Skeletal muscle tissue (tissue), 4 donors: Measurements from ENCODE around the gene ZNF366. TPM values are rescaled to one million over a fixed set of nuclear protein-coding genes. Genes with fewer than 3 reads are reported as not detected.

Experiments
- H3K27ac ChIP-seq: one replicate; pipeline ENCODE4 v1.7.0; 2013; ENCODE audit warnings: mild to moderate bottlenecking, low read depth, low read length, inconsistent platforms
- H3K27me3 ChIP-seq, 3 donors: one replicate each; pipeline ENCODE4 v1.7.0; 2013; ENCODE audit warnings: low read length in 3 of 3; ENCODE audit not compliant: control insufficient read depth in 3 of 3, insufficient read depth in 3 of 3
- H3K36me3 ChIP-seq, 3 donors: one replicate each; pipeline ENCODE4 v1.7.0; 2013; ENCODE audit warnings: low read length in 3 of 3; ENCODE audit not compliant: control insufficient read depth in 3 of 3, insufficient read depth in 3 of 3
- H3K4me1 ChIP-seq, 3 donors: one replicate each; pipeline ENCODE4 v1.7.0; 2013; ENCODE audit warnings: low read length in 3 of 3, mild to moderate bottlenecking in 3 of 3; ENCODE audit not compliant: control insufficient read depth in 3 of 3, insufficient read depth in 3 of 3
- H3K4me3 ChIP-seq, 3 donors: one replicate each; pipeline ENCODE4 v1.7.0; 2013; ENCODE audit warnings: low read length in 3 of 3
- H3K9ac ChIP-seq, 3 donors: one replicate each; pipeline ENCODE4 v1.7.0; 2013; ENCODE audit warnings: low read length in 3 of 3, mild to moderate bottlenecking in 3 of 3, moderate library complexity in 2 of 3, low read depth in 1 of 3
- H3K9me3 ChIP-seq, 3 donors: one replicate each; pipeline ENCODE4 v1.7.0; 2013; ENCODE audit warnings: low read length in 3 of 3; ENCODE audit not compliant: control insufficient read depth in 3 of 3
- total RNA-seq: library from RNA; depleted of rRNA; stranded (reverse); fragments of >200 nt; gene quantifications from one replicate; pipeline ENCODE4 v1.2.3, GENCODE V29; 2014
- donor health status: Osteomylitis.

Gene ZNF366
- total RNA-seq, 1 donor from 2014 or later: 1.6 TPM

DNA sequence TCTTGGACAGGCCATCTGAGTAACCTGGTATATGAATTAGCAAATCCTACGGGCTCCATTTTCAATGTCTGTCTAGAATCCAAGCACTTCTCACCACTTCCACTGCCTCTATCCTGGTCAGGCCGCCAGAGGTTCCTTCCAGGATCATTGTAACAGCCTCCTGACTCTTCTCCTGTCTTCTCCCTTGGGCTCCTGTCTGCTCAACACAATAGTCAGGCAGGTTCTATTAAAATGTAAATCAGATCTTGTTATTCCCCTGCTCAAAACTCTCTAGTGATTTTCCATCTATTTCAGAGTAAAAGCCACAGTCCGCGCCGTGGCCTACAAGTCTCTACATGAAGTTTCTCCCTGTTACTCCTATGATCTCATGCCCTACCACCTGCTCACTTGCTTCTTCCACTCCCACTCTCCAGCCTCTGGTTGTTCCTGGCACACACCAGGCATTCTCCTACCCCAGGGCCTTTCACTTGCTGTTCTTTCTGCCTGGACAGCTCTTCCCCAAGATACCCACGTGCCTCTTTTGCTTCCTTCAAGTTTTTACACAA is 21.7 kb downstream of the ZNF366 start:
- Histone ChIP-seq H3K4me1 (peaks cover 11 to 24% (median 13%) of the 10 kb centered on the region in 3 donors), H3K9ac (no peak overlapping the region), H3K4me3 (no peak overlapping the region), H3K27ac (no peak overlapping the region), H3K36me3 (no peaks in the 10 kb centered on the region), H3K27me3 (no peaks in the 10 kb centered on the region), H3K9me3 (no peaks in the 10 kb centered on the region)

DNA sequence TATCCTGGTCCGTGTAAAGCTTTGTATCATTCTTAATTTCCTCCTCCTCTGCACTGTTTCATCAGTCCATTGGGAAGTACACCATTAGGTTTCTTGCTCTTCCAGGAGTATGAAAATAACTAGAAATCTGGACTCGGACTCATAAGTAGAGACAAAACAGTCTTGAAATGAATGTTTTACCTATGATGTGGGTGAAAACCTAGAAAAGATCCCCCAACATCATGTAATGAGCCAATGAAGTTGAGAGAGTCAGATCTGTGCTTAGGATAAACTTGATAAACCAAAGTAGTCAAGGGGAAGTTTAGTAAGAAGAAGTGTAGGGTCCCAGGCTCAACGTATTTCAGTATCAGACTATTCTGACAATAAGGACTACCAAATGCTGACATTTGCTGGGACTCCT is 25.2 kb downstream of the ZNF366 start:
- H3K4me3 ChIP-seq: no peak overlapping the region
- no peaks in the 10 kb centered on the region for H3K36me3 ChIP-seq
- peaks cover 12 to 34% (median 13%) of the 10 kb centered on the region in 3 donors for H3K4me1 ChIP-seq

DNA sequence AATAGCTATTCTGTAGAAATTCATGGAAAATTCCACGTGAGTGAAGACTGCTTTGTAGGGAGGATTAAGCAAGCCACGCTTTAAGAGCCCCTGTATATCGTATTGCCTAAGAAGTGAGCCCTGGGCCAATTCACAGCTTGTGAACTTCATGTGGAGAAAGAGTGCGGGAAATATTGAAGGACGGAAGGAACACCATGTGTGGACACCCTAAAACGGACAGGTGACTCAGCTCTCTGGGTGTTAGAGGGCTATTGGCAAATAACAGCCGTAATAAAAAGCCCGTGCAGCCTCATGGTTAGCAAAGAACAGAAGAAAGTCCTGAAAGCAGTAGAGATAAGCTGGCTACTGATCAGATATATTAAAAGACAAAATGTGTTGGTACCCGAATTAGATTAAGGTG is 26.4 kb downstream of the ZNF366 start:
- Histone ChIP-seq H3K4me3 (peak overlapping the region in 1 of 3 donors; percentile 2), H3K9me3 (no peaks in the 10 kb centered on the region), H3K4me1 (peaks cover 5 to 22% (median 10%) of the 10 kb centered on the region in 3 donors), H3K9ac (no peak overlapping the region), H3K27ac (peak overlapping the region; percentile 30), H3K27me3 (no peaks in the 10 kb centered on the region), H3K36me3 (no peaks in the 10 kb centered on the region)

More for the DNA sequence above, 25.2 kb downstream of the ZNF366 start:
- Histone ChIP-seq H3K27me3 (no peaks in the 10 kb centered on the region), H3K27ac (no peak overlapping the region), H3K9ac (no peak overlapping the region), H3K9me3 (no peaks in the 10 kb centered on the region)

DNA sequence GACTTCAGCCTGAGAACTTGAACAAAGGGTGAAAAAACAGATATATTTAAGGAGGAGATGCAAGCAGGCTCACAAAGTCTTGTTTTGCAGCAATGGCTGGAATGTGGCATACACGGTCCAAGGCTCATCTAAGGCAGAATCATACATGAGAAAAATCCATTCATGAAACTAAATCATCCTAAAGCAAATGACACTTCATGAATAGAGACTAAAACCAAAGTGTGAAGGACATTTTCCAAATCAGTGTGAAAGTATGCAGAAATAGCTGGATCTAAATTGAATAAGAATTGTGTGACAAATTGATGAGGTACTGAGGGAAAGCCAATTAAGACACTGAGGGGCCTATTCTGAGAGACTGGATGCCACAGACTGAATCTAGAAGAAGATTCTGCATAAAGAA is 27.3 kb downstream of the ZNF366 start:
- H3K27ac ChIP-seq: no peak overlapping the region
- no peak overlapping the region for H3K9ac ChIP-seq
- no peaks in the 10 kb centered on the region for H3K36me3 ChIP-seq
- no peaks in the 10 kb centered on the region for H3K27me3 ChIP-seq
- no peak overlapping the region for H3K4me3 ChIP-seq
- no peaks in the 10 kb centered on the region for H3K9me3 ChIP-seq
- peaks cover 0 to 19% (median 4%) of the 10 kb centered on the region in 3 donors for H3K4me1 ChIP-seq

DNA sequence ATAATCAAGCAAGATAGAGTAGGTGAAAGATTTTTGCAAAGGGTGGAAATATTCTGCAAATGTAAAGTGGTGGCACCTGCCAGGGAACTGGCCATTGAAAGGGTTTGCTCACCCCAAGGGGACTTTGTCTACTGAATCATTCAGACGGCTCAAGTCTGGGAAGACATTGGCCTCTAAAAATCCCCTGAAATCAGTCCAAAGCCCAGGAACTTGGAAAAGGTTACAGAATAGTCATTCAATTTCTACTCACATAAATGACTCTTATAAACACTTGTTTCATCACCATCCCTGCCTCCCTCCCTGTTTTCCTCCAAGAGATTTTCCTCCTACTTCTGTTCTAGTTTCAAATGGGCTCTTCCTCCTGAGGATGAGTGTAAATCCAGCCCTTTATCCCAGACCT is 28.5 kb downstream of the ZNF366 start:
- Histone ChIP-seq H3K36me3 (no peaks in the 10 kb centered on the region), H3K27me3 (no peaks in the 10 kb centered on the region), H3K9me3 (no peaks in the 10 kb centered on the region), H3K4me1 (peaks cover 0 to 19% (median 4%) of the 10 kb centered on the region in 3 donors), H3K4me3 (no peak overlapping the region), H3K27ac (peak overlapping the region; percentile 55), H3K9ac (no peak overlapping the region)

DNA sequence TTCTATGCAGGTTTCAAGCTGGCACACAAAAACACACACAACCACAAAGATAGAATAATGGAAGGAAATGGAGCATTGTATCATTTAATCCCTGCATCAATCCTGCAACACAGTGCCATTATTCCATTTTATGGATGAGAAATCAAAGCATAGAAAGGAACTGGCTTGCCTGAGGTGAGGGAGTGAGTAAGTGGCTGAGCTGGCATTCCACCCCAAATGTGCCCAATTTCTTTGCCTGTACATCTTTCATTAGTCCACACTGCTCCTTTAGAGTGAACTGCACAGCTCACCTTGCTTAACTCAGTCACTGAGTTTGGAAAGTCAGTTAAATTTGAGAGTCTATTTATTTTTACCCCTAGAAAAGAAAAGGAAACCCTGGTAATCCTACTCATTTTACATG is 28.9 kb downstream of the ZNF366 start:
- peaks cover 0 to 19% (median 4%) of the 10 kb centered on the region in 3 donors for H3K4me1 ChIP-seq
- H3K27ac ChIP-seq: peak overlapping the region; percentile 11
- H3K9me3 ChIP-seq: no peaks in the 10 kb centered on the region
- H3K9ac ChIP-seq: no peak overlapping the region
- no peaks in the 10 kb centered on the region for H3K36me3 ChIP-seq
- no peaks in the 10 kb centered on the region for H3K27me3 ChIP-seq
- no peak overlapping the region for H3K4me3 ChIP-seq

DNA sequence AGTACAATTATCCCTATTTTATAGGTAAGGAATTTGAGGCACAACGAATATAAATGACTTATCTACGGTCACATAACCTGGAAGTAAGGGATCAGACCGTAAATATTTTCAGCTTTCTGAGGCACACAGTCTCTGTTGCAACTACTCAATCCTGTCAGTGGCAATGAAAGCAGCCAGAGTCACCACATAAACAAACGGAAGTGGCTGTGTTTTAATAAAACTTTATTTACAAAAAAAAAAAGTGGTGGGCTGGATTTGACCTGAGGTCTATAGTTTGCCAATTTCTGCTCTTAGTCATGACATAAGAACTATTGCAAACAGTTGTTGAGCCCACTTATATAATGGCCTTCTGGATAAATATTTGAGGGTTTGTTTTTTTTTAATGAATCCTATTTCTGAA is 29.6 kb downstream of the ZNF366 start:
- H3K9ac ChIP-seq: no peak overlapping the region

DNA sequence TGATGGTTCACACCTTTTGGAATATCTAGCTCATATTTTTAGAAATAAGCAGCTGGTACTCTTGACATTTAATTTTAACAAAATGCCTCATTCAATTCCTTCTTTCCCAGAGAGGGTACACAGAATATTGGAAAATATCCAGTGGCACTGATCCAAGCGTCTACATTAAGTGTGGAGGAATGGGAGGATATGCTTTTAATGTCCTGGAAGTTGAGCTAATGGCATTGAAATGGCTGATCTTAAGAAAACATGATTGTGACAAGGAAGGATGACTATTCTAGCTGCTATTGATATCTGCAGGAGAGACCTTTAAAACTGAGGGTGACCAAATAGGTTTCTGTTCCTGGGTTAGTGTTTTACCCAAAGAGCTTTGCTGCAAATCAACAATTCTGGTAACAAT is 30.0 kb downstream of the ZNF366 start:
- H3K9me3 ChIP-seq: no peaks in the 10 kb centered on the region
- H3K9ac ChIP-seq: no peak overlapping the region
- H3K27me3 ChIP-seq: no peaks in the 10 kb centered on the region
- H3K4me3 ChIP-seq: no peak overlapping the region
- H3K4me1 ChIP-seq: peaks cover 0 to 14% (median 4%) of the 10 kb centered on the region in 3 donors
- no peaks in the 10 kb centered on the region for H3K36me3 ChIP-seq
- H3K27ac ChIP-seq: no peak overlapping the region

More for the DNA sequence above, 29.6 kb downstream of the ZNF366 start:
- H3K27me3 ChIP-seq: no peaks in the 10 kb centered on the region
- no peaks in the 10 kb centered on the region for H3K9me3 ChIP-seq
- no peak overlapping the region for H3K4me3 ChIP-seq
- no peak overlapping the region for H3K27ac ChIP-seq
- no peaks in the 10 kb centered on the region for H3K36me3 ChIP-seq
- H3K4me1 ChIP-seq: peaks cover 0 to 14% (median 4%) of the 10 kb centered on the region in 3 donors

DNA sequence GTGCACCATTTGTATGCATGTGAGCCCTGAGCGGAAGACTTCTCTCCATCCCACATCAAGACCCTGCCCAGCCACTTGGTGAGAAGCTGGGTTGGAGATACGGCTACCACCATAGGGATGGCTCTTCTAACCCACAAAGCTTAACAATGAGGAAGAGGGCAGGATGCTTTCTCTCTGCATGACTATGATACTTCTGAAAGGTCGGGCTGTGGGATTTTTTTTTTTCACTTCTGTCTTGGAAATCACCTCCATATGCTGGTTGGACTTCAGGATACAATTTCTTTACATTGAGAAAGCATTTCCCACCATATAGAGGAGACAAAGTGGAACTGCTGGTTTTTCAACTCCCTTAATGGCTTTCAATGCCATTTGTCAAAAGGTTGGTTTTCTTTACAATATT is 30.5 kb downstream of the ZNF366 start:
- Histone ChIP-seq H3K27me3 (no peaks in the 10 kb centered on the region), H3K27ac (no peak overlapping the region), H3K4me3 (no peak overlapping the region), H3K36me3 (no peaks in the 10 kb centered on the region), H3K9ac (no peak overlapping the region), H3K9me3 (no peaks in the 10 kb centered on the region), H3K4me1 (peaks cover 0 to 14% (median 4%) of the 10 kb centered on the region in 3 donors)

DNA sequence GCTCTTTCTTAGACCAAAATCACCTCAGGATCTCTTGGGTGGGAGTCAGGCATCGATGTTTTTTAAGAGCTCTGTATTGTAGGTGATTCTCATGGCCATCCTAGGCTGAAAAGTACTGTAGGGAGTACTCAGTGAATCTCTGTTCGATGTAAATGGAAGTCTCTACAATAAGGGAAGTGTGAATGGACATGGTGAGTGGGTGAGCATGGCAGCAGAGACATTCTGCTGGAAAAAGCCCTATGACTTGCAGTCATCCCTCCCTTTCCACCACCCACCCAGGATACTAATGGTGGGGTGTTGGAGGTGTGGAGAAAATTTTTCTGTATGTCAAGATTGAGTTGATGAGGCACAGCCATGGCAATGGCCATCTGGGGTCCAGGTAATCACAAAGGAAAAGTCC is 30.9 kb downstream of the ZNF366 start:
- Histone ChIP-seq H3K4me3 (no peak overlapping the region), H3K4me1 (peaks cover 0 to 14% (median 4%) of the 10 kb centered on the region in 3 donors), H3K9ac (no peak overlapping the region), H3K36me3 (no peaks in the 10 kb centered on the region), H3K27ac (no peak overlapping the region), H3K27me3 (no peaks in the 10 kb centered on the region), H3K9me3 (no peaks in the 10 kb centered on the region)
